HepG2 (cell line): Measurements from ENCODE around the gene MAPK11. TPM values are rescaled to one million over a fixed set of nuclear protein-coding genes. Genes with fewer than 3 reads are reported as not detected.

Source experiments
- ADNP ChIP-seq: sonication (generic); formaldehyde crosslinking; IDR thresholded peaks from 2 replicates; pipeline ENCODE4 v1.4.0; 2020; ENCODE audit warnings: missing genetic modification reagents
- BHLHE40 ChIP-seq: IDR thresholded peaks from 2 replicates; pipeline ENCODE4 v1.6.1; 2011; ENCODE audit warnings: low read length, improper control_type of control experiment
- EZH2 ChIP-seq: conservative IDR thresholded peaks from 2 replicates; pipeline ENCODE4 v1.6.1; 2012; ENCODE audit warnings: mild to moderate bottlenecking, low read depth, low read length, moderate library complexity
- FOXP4 ChIP-seq: sonication (generic); formaldehyde crosslinking; IDR thresholded peaks from 2 replicates; pipeline ENCODE4 v1.4.0; 2020; ENCODE audit warnings: missing genetic modification reagents
- GLI4 ChIP-seq: sonication (generic); formaldehyde crosslinking; IDR thresholded peaks from 2 replicates; pipeline ENCODE4 v1.5.1; 2020; ENCODE audit warnings: missing genetic modification reagents, mild to moderate bottlenecking, moderate library complexity, borderline replicate concordance
- IRF2 ChIP-seq: IDR thresholded peaks from 2 replicates; pipeline ENCODE4 v1.6.1; 2018; ENCODE audit warnings: missing genetic modification reagents, missing compliant biosample characterization
- MXD3 ChIP-seq: IDR thresholded peaks from 2 replicates; pipeline ENCODE4 v1.6.1; 2016; ENCODE audit warnings: mild to moderate bottlenecking, missing biosample characterization, missing genetic modification reagents
- NFIC ChIP-seq: IDR thresholded peaks from 2 replicates; pipeline ENCODE4 v1.6.1; 2012; ENCODE audit warnings: mild to moderate bottlenecking, low read length, inconsistent platforms
- NR2F6 ChIP-seq, 2 experiments: IDR thresholded peaks; 2 replicates each; pipeline ENCODE4 v1.6.1; 2016; ENCODE audit warnings: antibody characterized with exemption in 1 of 2, mild to moderate bottlenecking in 1 of 2
- PAWR ChIP-seq: sonication (generic); formaldehyde crosslinking; IDR thresholded peaks from 2 replicates; pipeline ENCODE4 v1.4.0; 2020; ENCODE audit warnings: missing genetic modification reagents, mild to moderate bottlenecking, borderline replicate concordance
- RARG ChIP-seq: sonication (generic); formaldehyde crosslinking; IDR thresholded peaks from 2 replicates; pipeline ENCODE4 v1.4.0; 2020; ENCODE audit warnings: low read depth, mild to moderate bottlenecking, missing genetic modification reagents
- ZBTB10 ChIP-seq: sonication (generic); formaldehyde crosslinking; IDR thresholded peaks from 2 replicates; pipeline ENCODE4 v1.4.0; 2020; ENCODE audit warnings: missing genetic modification reagents, borderline replicate concordance
- ZNF432 ChIP-seq: sonication (generic); formaldehyde crosslinking; IDR thresholded peaks from 2 replicates; pipeline ENCODE4 v1.5.0; 2020; ENCODE audit warnings: missing genetic modification reagents, mild to moderate bottlenecking, borderline replicate concordance
- ZNF546 ChIP-seq: sonication (generic); formaldehyde crosslinking; conservative IDR thresholded peaks from 2 replicates; pipeline ENCODE4 v1.8.1; 2023; ENCODE audit warnings: mild to moderate bottlenecking, missing genetic modification reagents
- ZNF598 ChIP-seq: sonication (generic); formaldehyde crosslinking; IDR thresholded peaks from 2 replicates; pipeline ENCODE4 v1.5.1; 2020; ENCODE audit warnings: mild to moderate bottlenecking, missing genetic modification reagents, borderline replicate concordance
- ZNF746 ChIP-seq: sonication (generic); formaldehyde crosslinking; IDR thresholded peaks from 2 replicates; pipeline ENCODE4 v1.8.0; 2022; ENCODE audit warnings: mild to moderate bottlenecking, missing genetic modification reagents
- ZNF747 ChIP-seq: sonication (generic); formaldehyde crosslinking; IDR thresholded peaks from 2 replicates; pipeline ENCODE4 v1.8.1; 2023; ENCODE audit warnings: missing genetic modification reagents, mild to moderate bottlenecking, borderline replicate concordance
- ZNF839 ChIP-seq: sonication (generic); formaldehyde crosslinking; IDR thresholded peaks from 2 replicates; pipeline ENCODE4 v1.4.0; 2020; ENCODE audit warnings: missing genetic modification reagents, mild to moderate bottlenecking, borderline replicate concordance
- ZSCAN25 ChIP-seq: sonication (generic); formaldehyde crosslinking; IDR thresholded peaks from 2 replicates; pipeline ENCODE4 v1.8.0; 2022; ENCODE audit warnings: mild to moderate bottlenecking, missing genetic modification reagents
- polyA plus RNA-seq, 8 experiments: library from polyadenylated mRNA; depleted of rRNA in 3 of 8; stranded (reverse) in 7 of 8; unstranded in 1 of 8; fragments of >200 nt; fragmentation: Illumina TruSeq in 4 of 8; extraction: Trizol in 4 of 8; gene quantifications; 2 replicates each; pipeline versions ENCODE4 v1.2.1 to v1.2.3, GENCODE V29; 2011 to 2016; ENCODE audit warnings: low read depth in 4 of 8, missing spikeins in 1 of 8, mixed read lengths in 1 of 8; ENCODE audit not compliant: insufficient read depth in 1 of 8
- total RNA-seq, 5 experiments: library from RNA; depleted of rRNA; stranded (reverse); fragments of >200 nt; fragmentation: Illumina TruSeq; extraction: Trizol; gene quantifications; 2 replicates each; pipeline ENCODE4 v1.2.3, GENCODE V29; 2016; ENCODE audit warnings: low read depth in 1 of 5
- TF ChIP-seq, protein P1 (sequence below): sonication (generic); formaldehyde crosslinking; IDR thresholded peaks from 2 replicates; pipeline ENCODE4 v1.8.0; 2022; ENCODE audit warnings: missing genetic modification reagents, mild to moderate bottlenecking, moderate library complexity, borderline replicate concordance
- TF ChIP-seq, protein P2 (sequence below): IDR thresholded peaks from 2 replicates; pipeline ENCODE4 v1.6.1; 2012; ENCODE audit warnings: inconsistent platforms
- TF ChIP-seq, protein P3 (sequence below): sonication (generic); formaldehyde crosslinking; IDR thresholded peaks from 2 replicates; pipeline ENCODE4 v1.4.0; 2020; ENCODE audit warnings: mild to moderate bottlenecking, missing genetic modification reagents

The MAPK11 gene
- total and polyA plus RNA-seq, 2 of the 13 experiments (the other 11 are each of a cell fraction or from before 2014, with no cell fraction given): 0.15 to 0.17 TPM

GRCh38 chr22:50270666-50271394, 650 bp upstream of the MAPK11 start (continued):
- TF ChIP-seq EZH2: no peak
- TF ChIP-seq BHLHE40: no peak
- TF ChIP-seq ADNP (CRISPR knock-in tag): no peak
- no peak for TF ChIP-seq ZNF432 (CRISPR knock-in tag)
- TF ChIP-seq RARG (CRISPR knock-in tag): no peak
- 0 out of 2 replicates have a peak, but pooled peaks have one; percentile 33 for TF ChIP-seq ZNF747
- TF ChIP-seq GLI4 (CRISPR knock-in tag): peak; percentile 77; the same call in 1 of the 2 replicates
- no peak for TF ChIP-seq ZNF746
- TF ChIP-seq, protein P1, sequence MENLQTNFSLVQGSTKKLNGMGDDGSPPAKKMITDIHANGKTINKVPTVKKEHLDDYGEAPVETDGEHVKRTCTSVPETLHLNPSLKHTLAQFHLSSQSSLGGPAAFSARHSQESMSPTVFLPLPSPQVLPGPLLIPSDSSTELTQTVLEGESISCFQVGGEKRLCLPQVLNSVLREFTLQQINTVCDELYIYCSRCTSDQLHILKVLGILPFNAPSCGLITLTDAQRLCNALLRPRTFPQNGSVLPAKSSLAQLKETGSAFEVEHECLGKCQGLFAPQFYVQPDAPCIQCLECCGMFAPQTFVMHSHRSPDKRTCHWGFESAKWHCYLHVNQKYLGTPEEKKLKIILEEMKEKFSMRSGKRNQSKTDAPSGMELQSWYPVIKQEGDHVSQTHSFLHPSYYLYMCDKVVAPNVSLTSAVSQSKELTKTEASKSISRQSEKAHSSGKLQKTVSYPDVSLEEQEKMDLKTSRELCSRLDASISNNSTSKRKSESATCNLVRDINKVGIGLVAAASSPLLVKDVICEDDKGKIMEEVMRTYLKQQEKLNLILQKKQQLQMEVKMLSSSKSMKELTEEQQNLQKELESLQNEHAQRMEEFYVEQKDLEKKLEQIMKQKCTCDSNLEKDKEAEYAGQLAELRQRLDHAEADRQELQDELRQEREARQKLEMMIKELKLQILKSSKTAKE: no peak
- no peak for TF ChIP-seq NR2F6 (IDR thresholded peaks at IDR 0.05)
- TF ChIP-seq NR2F6 (CRISPR knock-in tag; IDR thresholded peaks at IDR 0.05): peak; percentile 57; the same call in 1 of the 2 replicates
- peak; percentile 81 for TF ChIP-seq IRF2 (CRISPR knock-in tag)
- TF ChIP-seq ZNF546: peak; percentile 79; the same call in 1 of the 2 replicates
- no peak for TF ChIP-seq FOXP4 (CRISPR knock-in tag)
- no peak for TF ChIP-seq PAWR
- peak; percentile 69; the same call in 1 of the 2 replicates for TF ChIP-seq ZNF839
- TF ChIP-seq MXD3 (CRISPR knock-in tag): peak; percentile 87; the same call in 1 of the 2 replicates
- TF ChIP-seq ZNF598 (CRISPR knock-in tag): no peak
- TF ChIP-seq, protein P2, sequence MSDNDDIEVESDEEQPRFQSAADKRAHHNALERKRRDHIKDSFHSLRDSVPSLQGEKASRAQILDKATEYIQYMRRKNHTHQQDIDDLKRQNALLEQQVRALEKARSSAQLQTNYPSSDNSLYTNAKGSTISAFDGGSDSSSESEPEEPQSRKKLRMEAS: peak; percentile 36; the same call in 1 of the 2 replicates
- TF ChIP-seq, protein P3, sequence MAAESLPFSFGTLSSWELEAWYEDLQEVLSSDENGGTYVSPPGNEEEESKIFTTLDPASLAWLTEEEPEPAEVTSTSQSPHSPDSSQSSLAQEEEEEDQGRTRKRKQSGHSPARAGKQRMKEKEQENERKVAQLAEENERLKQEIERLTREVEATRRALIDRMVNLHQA (CRISPR knock-in tag): no peak
- TF ChIP-seq ZSCAN25 (CRISPR knock-in tag): peak; percentile 66; the same call in 1 of the 2 replicates
- TF ChIP-seq NFIC: no peak
- TF ChIP-seq ZBTB10: peak; percentile 71; the same call in 1 of the 2 replicates
